Neuronal stem cell (in vitro differentiated cells): ENCODE results near the gene ITGBL1.

Experiments used
- DNase-seq: peaks from one replicate; pipeline ENCODE4 v3.0.0-alpha.2; 2013; ENCODE audit warnings: low spot score
- H2AFZ ChIP-seq: one replicate; pipeline ENCODE4 v1.6.1; 2013; ENCODE audit warnings: mild to moderate bottlenecking, low read length, inconsistent platforms
- H2AK5ac ChIP-seq: 2 replicates; pipeline ENCODE4 v1.6.1; 2013; ENCODE audit warnings: low read depth, mild to moderate bottlenecking, inconsistent platforms, low read length, moderate library complexity, mixed read lengths
- H2BK120ac ChIP-seq: 2 replicates; pipeline ENCODE4 v1.6.1; 2013; ENCODE audit warnings: low read depth, mild to moderate bottlenecking, inconsistent platforms, low read length, moderate library complexity, mixed read lengths
- H2BK12ac ChIP-seq: one replicate; pipeline ENCODE4 v1.6.1; 2013; ENCODE audit warnings: low read length, inconsistent platforms
- H2BK15ac ChIP-seq: 2 replicates; pipeline ENCODE4 v1.6.1; 2013; ENCODE audit warnings: mild to moderate bottlenecking, low read length, inconsistent platforms, mixed read lengths
- H2BK5ac ChIP-seq: one replicate; pipeline ENCODE4 v1.6.1; 2013; ENCODE audit warnings: inconsistent platforms, mild to moderate bottlenecking, low read length, moderate library complexity
- H3K14ac ChIP-seq: one replicate; pipeline ENCODE4 v1.6.1; 2013; ENCODE audit warnings: low read length, inconsistent platforms
- H3K18ac ChIP-seq: 2 replicates; pipeline ENCODE4 v1.6.1; 2013; ENCODE audit warnings: low read length, inconsistent platforms
- H3K23ac ChIP-seq: 2 replicates; pipeline ENCODE4 v1.6.1; 2013; ENCODE audit warnings: low read depth, mild to moderate bottlenecking, mixed read lengths, low read length, inconsistent platforms; ENCODE audit not compliant: poor library complexity
- H3K27ac ChIP-seq: replicated peaks from 3 replicates; pipeline ENCODE4 v1.5.1; 2013; ENCODE audit warnings: low read length, inconsistent platforms
- H3K27me3 ChIP-seq, 3 experiments: 2 replicates each; pipeline ENCODE4 v1.6.1; 2013; ENCODE audit warnings: low read length in 3 of 3, mild to moderate bottlenecking in 2 of 3, inconsistent platforms in 1 of 3, low read depth in 1 of 3, mixed read lengths in 1 of 3, moderate library complexity in 1 of 3; ENCODE audit not compliant: control insufficient read depth in 3 of 3, insufficient read depth in 3 of 3
- H3K36me3 ChIP-seq, 2 donors: replicated peaks in 1 of 2; 2 replicates each; pipeline ENCODE4 v1.6.1; 2013; ENCODE audit warnings: low read length in 2 of 2; ENCODE audit not compliant: control insufficient read depth in 2 of 2, insufficient read depth in 2 of 2
- H3K4ac ChIP-seq: 2 replicates; pipeline ENCODE4 v1.6.1; 2013; ENCODE audit warnings: inconsistent platforms, mild to moderate bottlenecking, low read length, moderate library complexity
- H3K4me1 ChIP-seq, 2 donors: 1 replicate in 1 of 2; 2 replicates in 1 of 2; pipeline ENCODE4 v1.6.1; 2013; ENCODE audit warnings: low read length in 2 of 2, low read depth in 1 of 2; ENCODE audit not compliant: control insufficient read depth in 2 of 2, insufficient read depth in 1 of 2
- H3K4me2 ChIP-seq: one replicate; pipeline ENCODE4 v1.6.1; 2013; ENCODE audit warnings: mild to moderate bottlenecking, low read length, inconsistent platforms; ENCODE audit not compliant: insufficient read depth, poor library complexity, severe bottlenecking
- H3K4me3 ChIP-seq, 2 donors: 2 replicates each; pipeline ENCODE4 v1.5.1; 2013; ENCODE audit warnings: low read length in 2 of 2, mild to moderate bottlenecking in 2 of 2, inconsistent platforms in 1 of 2, moderate library complexity in 1 of 2
- H3K79me1 ChIP-seq: one replicate; pipeline ENCODE4 v1.6.1; 2013; ENCODE audit warnings: low read depth, mild to moderate bottlenecking, inconsistent platforms, low read length, moderate library complexity
- H3K9ac ChIP-seq: one replicate; pipeline ENCODE4 v1.6.1; 2013; ENCODE audit warnings: mild to moderate bottlenecking, low read depth, low read length, inconsistent platforms; ENCODE audit not compliant: poor library complexity
- H3K9me3 ChIP-seq, 2 donors: replicated peaks in 1 of 2; 2 replicates each; pipeline versions ENCODE3 to v1.6.1; 2013; ENCODE audit warnings: low read length in 2 of 2, mild to moderate bottlenecking in 2 of 2, inconsistent platforms in 1 of 2, low read depth in 1 of 2, mixed read lengths in 1 of 2, moderate library complexity in 1 of 2; ENCODE audit not compliant: control insufficient read depth in 2 of 2, insufficient read depth in 1 of 2
- H4K8ac ChIP-seq: one replicate; pipeline ENCODE4 v1.6.1; 2013; ENCODE audit warnings: low read depth, mild to moderate bottlenecking, inconsistent platforms, low read length, moderate library complexity
- H4K91ac ChIP-seq: one replicate; pipeline ENCODE4 v1.6.1; 2013; ENCODE audit warnings: low read length, low read depth, mild to moderate bottlenecking, inconsistent platforms; ENCODE audit not compliant: poor library complexity
- WGBS, 2 donors: extraction: QIAGEN DNeasy Blood & Tissue Kit; methylation state at CpG; one replicate each; pipeline ENCODE4 v1.1.7; 2013; ENCODE audit warnings: missing lambda C conversion rate in 2 of 2, mixed read lengths in 1 of 2; ENCODE audit not compliant: insufficient read length in 2 of 2, insufficient replicate concordance in 1 of 2; ENCODE audit errors: extremely low coverage in 2 of 2; 5-methylcytosine and 5-hydroxymethylcytosine counted together

Gene ITGBL1

GRCh38 chr13:101690871-101691270 lies 238.4 kb downstream of the ITGBL1 start:
- Histone ChIP-seq H3K14ac (no peak overlapping the region), H2AK5ac (no peak overlapping the region), H3K9me3 (no peaks in the 10 kb centered on the region), H4K8ac (no peak overlapping the region), H3K4me3 (no peak overlapping the region), H3K4me2 (no peak overlapping the region), H3K79me1 (no peaks in the 10 kb centered on the region), H3K18ac (no peak overlapping the region), H4K91ac (no peak overlapping the region), H3K9ac (no peak overlapping the region), H3K36me3 (no peaks in the 10 kb centered on the region), H2BK15ac (no peak overlapping the region), H3K27ac (no peak overlapping the region), H3K23ac (no peak overlapping the region), H2BK120ac (no peak overlapping the region), H3K27me3 (peaks cover 0 to 2% (median 0%) of the 10 kb centered on the region in 3 experiments), H2AFZ (no peak overlapping the region), H3K4ac (no peak overlapping the region), H2BK5ac (no peak overlapping the region), H3K4me1 (no peaks in the 10 kb centered on the region), H2BK12ac (no peak overlapping the region)
- WGBS, 2 donors = no CpG with 5 or more reads among the region's 2 CpGs
- no peak for DNase-seq

- Histone ChIP-seq H3K36me3 (no peaks in the 10 kb centered on the region), H3K4me3 (no peak overlapping the region), H3K4me1 (no peaks in the 10 kb centered on the region), H3K23ac (no peak overlapping the region), H2BK15ac (no peak overlapping the region), H3K9ac (no peak overlapping the region), H3K14ac (no peak overlapping the region), H3K27ac (no peak overlapping the region), H4K8ac (no peak overlapping the region), H2BK12ac (no peak overlapping the region), H3K9me3 (no peaks in the 10 kb centered on the region), H2BK5ac (no peak overlapping the region), H2BK120ac (no peak overlapping the region), H3K27me3 (peaks cover 0 to 2% (median 0%) of the 10 kb centered on the region in 3 experiments), H3K18ac (no peak overlapping the region), H2AK5ac (no peak overlapping the region), H3K79me1 (no peaks in the 10 kb centered on the region), H2AFZ (no peak overlapping the region), H3K4ac (no peak overlapping the region), H3K4me2 (no peak overlapping the region), H4K91ac (no peak overlapping the region)
- WGBS, 2 donors = no CpG with 5 or more reads among the region's 3 CpGs
- DNase-seq = no peak
Observed at GRCh38 chr13:101691341-101691860, 238.9 kb downstream of the ITGBL1 start.

DNA sequence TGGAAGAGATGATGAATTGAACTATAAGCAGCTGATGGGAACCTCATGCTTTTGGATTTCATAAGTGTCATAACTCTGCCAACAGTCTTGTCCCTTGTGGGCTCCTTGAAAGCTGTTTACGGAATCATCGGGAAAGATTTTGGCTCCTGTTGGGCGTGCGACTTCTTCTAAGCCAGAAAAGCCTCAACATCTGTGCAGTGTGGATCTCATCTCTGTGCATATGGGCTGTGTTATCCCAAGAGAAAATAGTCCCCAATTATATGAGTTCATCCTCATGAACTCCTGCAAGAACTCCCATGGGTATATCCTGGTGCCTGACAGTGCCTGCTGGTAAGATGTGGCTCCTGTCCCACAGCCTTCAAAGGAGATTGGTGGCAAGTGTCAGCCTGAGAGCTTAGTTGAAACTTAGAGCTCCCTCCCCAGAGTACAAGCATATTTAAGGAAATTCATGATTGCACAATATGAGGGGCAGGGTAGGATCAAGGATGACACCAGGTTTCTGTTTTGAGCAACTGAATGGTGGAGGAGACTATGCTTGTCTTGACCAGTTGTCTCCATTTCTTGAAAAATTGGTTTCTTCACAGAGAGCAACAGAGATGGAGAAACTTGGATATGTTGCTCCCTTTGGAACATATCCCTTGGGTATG lies 243.5 kb downstream of the ITGBL1 start:
- Histone ChIP-seq H3K9ac (no peak overlapping the region), H4K91ac (no peak overlapping the region), H3K27ac (no peak overlapping the region), H3K27me3 (peaks cover 0 to 2% (median 0%) of the 10 kb centered on the region in 3 experiments), H3K79me1 (no peaks in the 10 kb centered on the region), H3K4me3 (no peak overlapping the region), H3K36me3 (no peaks in the 10 kb centered on the region), H3K14ac (no peak overlapping the region), H3K4me1 (no peaks in the 10 kb centered on the region), H2BK5ac (no peak overlapping the region), H3K4ac (no peak overlapping the region), H2BK12ac (no peak overlapping the region), H3K23ac (no peak overlapping the region), H2AK5ac (no peak overlapping the region), H4K8ac (no peak overlapping the region), H2BK15ac (no peak overlapping the region), H3K18ac (no peak overlapping the region), H3K9me3 (no peaks in the 10 kb centered on the region), H3K4me2 (no peak overlapping the region), H2AFZ (no peak overlapping the region), H2BK120ac (no peak overlapping the region)
- no peak for DNase-seq
- WGBS, 2 donors = no CpG with 5 or more reads among the region's 4 CpGs

- Histone ChIP-seq H3K79me1 (no peaks in the 10 kb centered on the region), H2BK15ac (no peak overlapping the region), H3K4me3 (no peak overlapping the region), H3K36me3 (no peaks in the 10 kb centered on the region), H3K9ac (no peak overlapping the region), H3K4me2 (no peak overlapping the region), H2BK5ac (no peak overlapping the region), H3K23ac (no peak overlapping the region), H2BK120ac (no peak overlapping the region), H2AK5ac (no peak overlapping the region), H4K8ac (no peak overlapping the region), H3K4me1 (no peaks in the 10 kb centered on the region), H2AFZ (no peak overlapping the region), H2BK12ac (no peak overlapping the region), H3K9me3 (no peaks in the 10 kb centered on the region), H3K14ac (no peak overlapping the region), H4K91ac (no peak overlapping the region), H3K27ac (no peak overlapping the region), H3K4ac (no peak overlapping the region), H3K18ac (no peak overlapping the region), H3K27me3 (peaks cover 0 to 2% (median 0%) of the 10 kb centered on the region in 3 experiments)
- no peak for DNase-seq
- no CpG with 5 or more reads among the region's 3 CpGs for WGBS, 2 donors
Observed at GRCh38 chr13:101697745-101698144, 245.3 kb downstream of the ITGBL1 start.
